Liver (tissue), 3 donors: ENCODE measurements around the gene LILRA2.

Experiments used
- TAF1 ChIP-seq: conservative IDR thresholded peaks from 2 replicates; pipeline ENCODE4 v1.6.1; 2016; ENCODE audit warnings: antibody characterized with exemption, mild to moderate bottlenecking
- TF ChIP-seq, protein P1 (sequence below): fragments of 150-350 bp; IDR thresholded peaks from 2 replicates; pipeline ENCODE4 v1.5.1; 2017; ENCODE audit warnings: improper control_type of control experiment, low read depth, low read length; ENCODE audit not compliant: missing input control
- donor health status: healthy.
- donor health status: healthy.

DNA sequence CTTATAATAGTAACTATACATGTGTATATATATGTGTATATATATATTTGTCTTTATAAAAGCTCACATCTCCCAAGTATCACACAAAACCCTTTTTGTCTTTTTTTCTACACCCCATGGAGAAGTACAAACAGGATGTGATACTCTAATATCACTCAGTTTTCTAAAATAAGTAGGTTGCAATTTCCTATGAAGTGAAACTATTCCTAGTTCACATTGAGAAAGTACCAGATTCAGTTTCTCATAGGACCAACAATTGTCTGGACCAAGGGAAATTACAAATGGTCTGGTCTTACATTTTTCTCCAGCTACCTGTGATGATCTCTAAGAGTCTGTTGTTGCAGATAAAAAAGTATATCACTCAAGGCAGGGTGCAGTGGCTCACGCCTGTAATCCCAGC, 38.8 kb downstream of the LILRA2 start:
- TF ChIP-seq, protein P1, sequence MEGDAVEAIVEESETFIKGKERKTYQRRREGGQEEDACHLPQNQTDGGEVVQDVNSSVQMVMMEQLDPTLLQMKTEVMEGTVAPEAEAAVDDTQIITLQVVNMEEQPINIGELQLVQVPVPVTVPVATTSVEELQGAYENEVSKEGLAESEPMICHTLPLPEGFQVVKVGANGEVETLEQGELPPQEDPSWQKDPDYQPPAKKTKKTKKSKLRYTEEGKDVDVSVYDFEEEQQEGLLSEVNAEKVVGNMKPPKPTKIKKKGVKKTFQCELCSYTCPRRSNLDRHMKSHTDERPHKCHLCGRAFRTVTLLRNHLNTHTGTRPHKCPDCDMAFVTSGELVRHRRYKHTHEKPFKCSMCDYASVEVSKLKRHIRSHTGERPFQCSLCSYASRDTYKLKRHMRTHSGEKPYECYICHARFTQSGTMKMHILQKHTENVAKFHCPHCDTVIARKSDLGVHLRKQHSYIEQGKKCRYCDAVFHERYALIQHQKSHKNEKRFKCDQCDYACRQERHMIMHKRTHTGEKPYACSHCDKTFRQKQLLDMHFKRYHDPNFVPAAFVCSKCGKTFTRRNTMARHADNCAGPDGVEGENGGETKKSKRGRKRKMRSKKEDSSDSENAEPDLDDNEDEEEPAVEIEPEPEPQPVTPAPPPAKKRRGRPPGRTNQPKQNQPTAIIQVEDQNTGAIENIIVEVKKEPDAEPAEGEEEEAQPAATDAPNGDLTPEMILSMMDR, result no peak
- TF ChIP-seq TAF1, result no peak
